HEK293 (cell line): ENCODE measurements around the gene CCDC183.
"Not testable (repeated sequence)": the region's sequence is repeated elsewhere in the genome, so short reads cannot be mapped to it uniquely, and the experiment has no call there.

ENCODE experiments used
- HOXD13 ChIP-seq: sonication (generic); formaldehyde crosslinking; IDR thresholded peaks from 2 replicates; pipeline ENCODE4 v1.8.0; 2022; ENCODE audit warnings: missing genetic modification reagents, borderline replicate concordance
- MZF1 ChIP-seq: fragments of 450-650 bp; formaldehyde crosslinking; IDR thresholded peaks from 2 replicates; pipeline ENCODE4 v1.5.1; 2017; ENCODE audit warnings: missing biosample characterization, missing genetic modification characterization, borderline replicate concordance
- TCF7L2 ChIP-seq: IDR thresholded peaks from 2 replicates; pipeline ENCODE4 v1.6.1; 2011; ENCODE audit warnings: low read depth, mild to moderate bottlenecking, inconsistent platforms, low read length, moderate library complexity, borderline replicate concordance
- ZBTB17 ChIP-seq: fragments of 450-650 bp; formaldehyde crosslinking; IDR thresholded peaks from 2 replicates; pipeline ENCODE4 v1.5.1; 2016; ENCODE audit warnings: missing biosample characterization, missing genetic modification characterization
- ZNF670 ChIP-seq: fragments of 450-650 bp; formaldehyde crosslinking; IDR thresholded peaks from 2 replicates; pipeline ENCODE4 v1.5.1; 2016; ENCODE audit warnings: missing biosample characterization, missing genetic modification characterization, low read depth
- TF ChIP-seq, protein P1 (sequence below): fragments of 450-650 bp; formaldehyde crosslinking; IDR thresholded peaks from 2 replicates; pipeline ENCODE4 v1.5.1; 2016; ENCODE audit warnings: missing biosample characterization, missing genetic modification characterization
- TF ChIP-seq, protein P2 (sequence below): fragments of 450-650 bp; formaldehyde crosslinking; IDR thresholded peaks from 2 replicates; pipeline ENCODE4 v1.5.1; 2016; ENCODE audit warnings: missing biosample characterization, missing genetic modification characterization
- TF ChIP-seq, protein P3 (sequence below): fragments of 450-650 bp; formaldehyde crosslinking; IDR thresholded peaks from 2 replicates; pipeline ENCODE4 v1.5.1; 2016; ENCODE audit warnings: missing biosample characterization, missing genetic modification characterization
- TF ChIP-seq, protein P4 (sequence below): fragments of 450-650 bp; formaldehyde crosslinking; IDR thresholded peaks from 2 replicates; pipeline ENCODE4 v1.5.1; 2016; ENCODE audit warnings: missing biosample characterization, missing genetic modification characterization
- TF ChIP-seq, protein P5 (sequence below): fragments of 450-650 bp; formaldehyde crosslinking; IDR thresholded peaks from 2 replicates; pipeline ENCODE4 v1.5.1; 2016; ENCODE audit warnings: missing biosample characterization, missing genetic modification characterization
- TF ChIP-seq, protein P6 (sequence below): fragments of 450-650 bp; formaldehyde crosslinking; IDR thresholded peaks from 2 replicates; pipeline ENCODE4 v1.5.1; 2016; ENCODE audit warnings: missing biosample characterization, missing genetic modification characterization

DNA sequence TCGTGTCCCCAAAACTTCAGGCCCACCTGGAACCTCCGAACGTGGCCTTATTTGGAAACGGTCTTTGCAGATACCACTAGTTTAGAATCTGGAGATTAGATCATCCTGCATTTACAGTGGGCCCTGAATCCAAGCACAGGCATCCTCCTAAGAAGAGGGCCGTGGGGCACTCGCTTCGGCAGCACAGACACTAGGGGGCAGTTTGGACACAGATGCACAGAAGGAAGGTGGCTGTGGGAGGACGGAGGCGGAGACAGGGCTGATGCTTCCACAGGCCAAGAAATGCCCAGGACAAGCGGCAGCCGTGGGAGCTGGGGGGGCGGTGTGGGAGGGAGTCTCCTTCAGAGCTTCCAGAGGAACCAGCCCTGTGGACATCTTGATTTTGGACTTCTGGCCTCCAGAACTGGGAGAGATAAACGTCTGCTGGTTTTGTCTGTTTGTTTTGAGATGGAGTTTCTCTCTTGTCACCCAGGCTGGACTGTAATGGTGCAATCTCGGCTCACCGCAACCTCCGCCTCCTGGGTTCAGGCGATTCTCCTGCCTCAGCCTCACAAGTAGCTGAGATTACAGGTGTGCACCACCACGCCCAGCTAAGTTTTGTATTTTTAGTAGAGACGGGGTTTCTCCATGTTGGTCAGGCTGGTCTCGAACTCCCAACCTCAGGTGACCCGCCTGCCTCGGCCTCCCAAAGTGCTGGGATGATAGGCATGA is 35.1 kb upstream of the CCDC183 start:
- TF ChIP-seq, protein P1, sequence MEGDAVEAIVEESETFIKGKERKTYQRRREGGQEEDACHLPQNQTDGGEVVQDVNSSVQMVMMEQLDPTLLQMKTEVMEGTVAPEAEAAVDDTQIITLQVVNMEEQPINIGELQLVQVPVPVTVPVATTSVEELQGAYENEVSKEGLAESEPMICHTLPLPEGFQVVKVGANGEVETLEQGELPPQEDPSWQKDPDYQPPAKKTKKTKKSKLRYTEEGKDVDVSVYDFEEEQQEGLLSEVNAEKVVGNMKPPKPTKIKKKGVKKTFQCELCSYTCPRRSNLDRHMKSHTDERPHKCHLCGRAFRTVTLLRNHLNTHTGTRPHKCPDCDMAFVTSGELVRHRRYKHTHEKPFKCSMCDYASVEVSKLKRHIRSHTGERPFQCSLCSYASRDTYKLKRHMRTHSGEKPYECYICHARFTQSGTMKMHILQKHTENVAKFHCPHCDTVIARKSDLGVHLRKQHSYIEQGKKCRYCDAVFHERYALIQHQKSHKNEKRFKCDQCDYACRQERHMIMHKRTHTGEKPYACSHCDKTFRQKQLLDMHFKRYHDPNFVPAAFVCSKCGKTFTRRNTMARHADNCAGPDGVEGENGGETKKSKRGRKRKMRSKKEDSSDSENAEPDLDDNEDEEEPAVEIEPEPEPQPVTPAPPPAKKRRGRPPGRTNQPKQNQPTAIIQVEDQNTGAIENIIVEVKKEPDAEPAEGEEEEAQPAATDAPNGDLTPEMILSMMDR (tag by site-specific recombination): peak; percentile 69
- TF ChIP-seq, protein P2, sequence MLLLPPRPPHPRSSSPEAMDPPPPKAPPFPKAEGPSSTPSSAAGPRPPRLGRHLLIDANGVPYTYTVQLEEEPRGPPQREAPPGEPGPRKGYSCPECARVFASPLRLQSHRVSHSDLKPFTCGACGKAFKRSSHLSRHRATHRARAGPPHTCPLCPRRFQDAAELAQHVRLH (tag by site-specific recombination): not testable (repeated sequence)
- not testable (repeated sequence) for TF ChIP-seq TCF7L2; ZNF670 (tag by site-specific recombination); MZF1 (tag by site-specific recombination); HOXD13 (CRISPR knock-in tag)
- TF ChIP-seq, protein P3, sequence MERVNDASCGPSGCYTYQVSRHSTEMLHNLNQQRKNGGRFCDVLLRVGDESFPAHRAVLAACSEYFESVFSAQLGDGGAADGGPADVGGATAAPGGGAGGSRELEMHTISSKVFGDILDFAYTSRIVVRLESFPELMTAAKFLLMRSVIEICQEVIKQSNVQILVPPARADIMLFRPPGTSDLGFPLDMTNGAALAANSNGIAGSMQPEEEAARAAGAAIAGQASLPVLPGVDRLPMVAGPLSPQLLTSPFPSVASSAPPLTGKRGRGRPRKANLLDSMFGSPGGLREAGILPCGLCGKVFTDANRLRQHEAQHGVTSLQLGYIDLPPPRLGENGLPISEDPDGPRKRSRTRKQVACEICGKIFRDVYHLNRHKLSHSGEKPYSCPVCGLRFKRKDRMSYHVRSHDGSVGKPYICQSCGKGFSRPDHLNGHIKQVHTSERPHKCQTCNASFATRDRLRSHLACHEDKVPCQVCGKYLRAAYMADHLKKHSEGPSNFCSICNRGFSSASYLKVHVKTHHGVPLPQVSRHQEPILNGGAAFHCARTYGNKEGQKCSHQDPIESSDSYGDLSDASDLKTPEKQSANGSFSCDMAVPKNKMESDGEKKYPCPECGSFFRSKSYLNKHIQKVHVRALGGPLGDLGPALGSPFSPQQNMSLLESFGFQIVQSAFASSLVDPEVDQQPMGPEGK (tag by site-specific recombination): peak; percentile 57
- TF ChIP-seq, protein P4, sequence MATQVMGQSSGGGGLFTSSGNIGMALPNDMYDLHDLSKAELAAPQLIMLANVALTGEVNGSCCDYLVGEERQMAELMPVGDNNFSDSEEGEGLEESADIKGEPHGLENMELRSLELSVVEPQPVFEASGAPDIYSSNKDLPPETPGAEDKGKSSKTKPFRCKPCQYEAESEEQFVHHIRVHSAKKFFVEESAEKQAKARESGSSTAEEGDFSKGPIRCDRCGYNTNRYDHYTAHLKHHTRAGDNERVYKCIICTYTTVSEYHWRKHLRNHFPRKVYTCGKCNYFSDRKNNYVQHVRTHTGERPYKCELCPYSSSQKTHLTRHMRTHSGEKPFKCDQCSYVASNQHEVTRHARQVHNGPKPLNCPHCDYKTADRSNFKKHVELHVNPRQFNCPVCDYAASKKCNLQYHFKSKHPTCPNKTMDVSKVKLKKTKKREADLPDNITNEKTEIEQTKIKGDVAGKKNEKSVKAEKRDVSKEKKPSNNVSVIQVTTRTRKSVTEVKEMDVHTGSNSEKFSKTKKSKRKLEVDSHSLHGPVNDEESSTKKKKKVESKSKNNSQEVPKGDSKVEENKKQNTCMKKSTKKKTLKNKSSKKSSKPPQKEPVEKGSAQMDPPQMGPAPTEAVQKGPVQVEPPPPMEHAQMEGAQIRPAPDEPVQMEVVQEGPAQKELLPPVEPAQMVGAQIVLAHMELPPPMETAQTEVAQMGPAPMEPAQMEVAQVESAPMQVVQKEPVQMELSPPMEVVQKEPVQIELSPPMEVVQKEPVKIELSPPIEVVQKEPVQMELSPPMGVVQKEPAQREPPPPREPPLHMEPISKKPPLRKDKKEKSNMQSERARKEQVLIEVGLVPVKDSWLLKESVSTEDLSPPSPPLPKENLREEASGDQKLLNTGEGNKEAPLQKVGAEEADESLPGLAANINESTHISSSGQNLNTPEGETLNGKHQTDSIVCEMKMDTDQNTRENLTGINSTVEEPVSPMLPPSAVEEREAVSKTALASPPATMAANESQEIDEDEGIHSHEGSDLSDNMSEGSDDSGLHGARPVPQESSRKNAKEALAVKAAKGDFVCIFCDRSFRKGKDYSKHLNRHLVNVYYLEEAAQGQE (tag by site-specific recombination): not testable (repeated sequence)
- TF ChIP-seq, protein P5, sequence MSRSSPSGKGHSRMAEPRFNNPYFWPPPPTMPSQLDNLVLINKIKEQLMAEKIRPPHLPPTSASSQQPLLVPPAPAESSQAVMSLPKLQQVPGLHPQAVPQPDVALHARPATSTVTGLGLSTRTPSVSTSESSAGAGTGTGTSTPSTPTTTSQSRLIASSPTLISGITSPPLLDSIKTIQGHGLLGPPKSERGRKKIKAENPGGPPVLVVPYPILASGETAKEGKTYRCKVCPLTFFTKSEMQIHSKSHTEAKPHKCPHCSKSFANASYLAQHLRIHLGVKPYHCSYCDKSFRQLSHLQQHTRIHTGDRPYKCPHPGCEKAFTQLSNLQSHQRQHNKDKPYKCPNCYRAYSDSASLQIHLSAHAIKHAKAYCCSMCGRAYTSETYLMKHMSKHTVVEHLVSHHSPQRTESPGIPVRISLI (tag by site-specific recombination): not testable (repeated sequence)
- TF ChIP-seq ZBTB17 (tag by site-specific recombination): peak; percentile 62; the same call in 1 of the 2 replicates
- TF ChIP-seq, protein P6, sequence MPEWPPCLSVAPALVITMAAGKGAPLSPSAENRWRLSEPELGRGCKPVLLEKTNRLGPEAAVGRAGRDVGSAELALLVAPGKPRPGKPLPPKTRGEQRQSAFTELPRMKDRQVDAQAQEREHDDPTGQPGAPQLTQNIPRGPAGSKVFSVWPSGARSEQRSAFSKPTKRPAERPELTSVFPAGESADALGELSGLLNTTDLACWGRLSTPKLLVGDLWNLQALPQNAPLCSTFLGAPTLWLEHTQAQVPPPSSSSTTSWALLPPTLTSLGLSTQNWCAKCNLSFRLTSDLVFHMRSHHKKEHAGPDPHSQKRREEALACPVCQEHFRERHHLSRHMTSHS (tag by site-specific recombination): not testable (repeated sequence)
